Chondrocyte (in vitro differentiated cells): ENCODE measurements around the gene MDC1. TPM values are rescaled to one million over a fixed set of nuclear protein-coding genes. Genes with fewer than 3 reads are reported as not detected.
"Not testable (repeated sequence)": the region's sequence is repeated elsewhere in the genome, so short reads cannot be mapped to it uniquely, and the experiment has no call there.

Source experiments
- DNase-seq: peaks from one replicate; pipeline ENCODE4 v3.0.0; 2021; ENCODE audit warnings: mixed read lengths, low spot score
- H3K27ac Mint-ChIP-seq: one replicate; pipeline ENCODE4 v1.8.0; 2021; ENCODE audit warnings: mild to moderate bottlenecking, moderate library complexity, mixed read lengths; ENCODE audit not compliant: unreplicated experiment
- H3K27me3 Mint-ChIP-seq: 2 replicates; pipeline ENCODE4 v1.8.0; 2021; ENCODE audit warnings: low read depth, mixed read lengths
- H3K36me3 Mint-ChIP-seq: 2 replicates; pipeline ENCODE4 v1.8.0; 2021; ENCODE audit warnings: low read depth, mixed read lengths
- H3K4me1 Mint-ChIP-seq: 2 replicates; pipeline ENCODE4 v1.8.0; 2021; ENCODE audit warnings: low read depth, mild to moderate bottlenecking, mixed read lengths
- H3K4me3 Mint-ChIP-seq: one replicate; pipeline ENCODE4 v1.8.0; 2021; ENCODE audit warnings: mild to moderate bottlenecking, moderate library complexity, mixed read lengths; ENCODE audit not compliant: unreplicated experiment
- H3K9me3 Mint-ChIP-seq: 2 replicates; pipeline ENCODE4 v1.8.0; 2021; ENCODE audit warnings: low read depth, mixed read lengths
- total RNA-seq: library from RNA; stranded (reverse); gene quantifications from 3 replicates; pipeline ENCODE4 v1.2.1, GENCODE V29; 2021
- TF ChIP-seq, protein P1 (sequence below): fragments of 200-600 bp; sonication (generic); IDR thresholded peaks from 2 replicates; pipeline ENCODE4 v1.5.0; 2021; ENCODE audit warnings: antibody characterized with exemption, mild to moderate bottlenecking, moderate library complexity

The MDC1 gene
- total RNA-seq, 1 donor from 2014 or later = 33.5 TPM

- Mint-ChIP-seq H3K4me1 (no peaks in the 10 kb centered on the region), H3K9me3 (no peaks in the 10 kb centered on the region), H3K36me3 (peaks cover 42% of the 10 kb centered on the region), H3K27ac (no peak overlapping the region), H3K4me3 (no peak overlapping the region), H3K27me3 (no peaks in the 10 kb centered on the region)
- TF ChIP-seq, protein P1, sequence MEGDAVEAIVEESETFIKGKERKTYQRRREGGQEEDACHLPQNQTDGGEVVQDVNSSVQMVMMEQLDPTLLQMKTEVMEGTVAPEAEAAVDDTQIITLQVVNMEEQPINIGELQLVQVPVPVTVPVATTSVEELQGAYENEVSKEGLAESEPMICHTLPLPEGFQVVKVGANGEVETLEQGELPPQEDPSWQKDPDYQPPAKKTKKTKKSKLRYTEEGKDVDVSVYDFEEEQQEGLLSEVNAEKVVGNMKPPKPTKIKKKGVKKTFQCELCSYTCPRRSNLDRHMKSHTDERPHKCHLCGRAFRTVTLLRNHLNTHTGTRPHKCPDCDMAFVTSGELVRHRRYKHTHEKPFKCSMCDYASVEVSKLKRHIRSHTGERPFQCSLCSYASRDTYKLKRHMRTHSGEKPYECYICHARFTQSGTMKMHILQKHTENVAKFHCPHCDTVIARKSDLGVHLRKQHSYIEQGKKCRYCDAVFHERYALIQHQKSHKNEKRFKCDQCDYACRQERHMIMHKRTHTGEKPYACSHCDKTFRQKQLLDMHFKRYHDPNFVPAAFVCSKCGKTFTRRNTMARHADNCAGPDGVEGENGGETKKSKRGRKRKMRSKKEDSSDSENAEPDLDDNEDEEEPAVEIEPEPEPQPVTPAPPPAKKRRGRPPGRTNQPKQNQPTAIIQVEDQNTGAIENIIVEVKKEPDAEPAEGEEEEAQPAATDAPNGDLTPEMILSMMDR = no peak
- DNase-seq = no peak
Observed at GRCh38 chr6:30664994-30665767, 51.9 kb downstream of the MDC1 start.

GRCh38 chr6:30657922-30658321 is 59.2 kb downstream of the MDC1 start:
- not testable (repeated sequence) for H3K9me3 Mint-ChIP-seq, DNase-seq, H3K4me1 Mint-ChIP-seq, H3K27me3 Mint-ChIP-seq, H3K4me3 Mint-ChIP-seq, H3K27ac Mint-ChIP-seq
- H3K36me3 Mint-ChIP-seq = peaks cover 50% of the 10 kb centered on the region

GRCh38 chr6:30657454-30657853 is 59.6 kb downstream of the MDC1 start:
- TF ChIP-seq, protein P1 = no peak
- Mint-ChIP-seq H3K27me3 (no peaks in the 10 kb centered on the region), H3K4me1 (no peaks in the 10 kb centered on the region), H3K4me3 (no peak overlapping the region), H3K27ac (peak overlapping the region; percentile 78), H3K9me3 (no peaks in the 10 kb centered on the region), H3K36me3 (peaks cover 46% of the 10 kb centered on the region)
- no peak for DNase-seq

DNA sequence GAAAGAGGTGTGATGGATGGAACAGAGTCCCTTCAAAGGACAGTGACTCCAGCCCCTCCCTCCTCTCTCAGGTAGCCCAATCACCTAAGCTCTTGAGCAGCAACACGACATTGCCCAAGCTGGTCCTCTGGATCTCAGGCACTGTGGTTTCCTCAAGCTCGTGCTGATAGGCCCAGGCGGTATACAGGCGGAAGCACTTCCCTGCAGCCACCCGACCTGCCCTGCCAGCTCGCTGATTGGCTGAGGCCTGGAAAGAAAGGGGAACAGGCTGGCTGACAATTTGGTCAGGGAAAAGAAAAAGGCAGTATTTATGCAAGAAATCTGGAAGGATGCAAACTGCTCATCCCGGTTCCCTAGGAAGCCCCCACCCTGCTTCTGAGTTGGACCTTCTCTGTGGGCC is 60.6 kb downstream of the MDC1 start:
- Mint-ChIP-seq H3K4me3 (no peak overlapping the region), H3K9me3 (no peaks in the 10 kb centered on the region), H3K27ac (no peak overlapping the region), H3K4me1 (no peaks in the 10 kb centered on the region), H3K36me3 (peaks cover 42% of the 10 kb centered on the region), H3K27me3 (no peaks in the 10 kb centered on the region)
- no peak for DNase-seq
- TF ChIP-seq, protein P1 = no peak

DNA sequence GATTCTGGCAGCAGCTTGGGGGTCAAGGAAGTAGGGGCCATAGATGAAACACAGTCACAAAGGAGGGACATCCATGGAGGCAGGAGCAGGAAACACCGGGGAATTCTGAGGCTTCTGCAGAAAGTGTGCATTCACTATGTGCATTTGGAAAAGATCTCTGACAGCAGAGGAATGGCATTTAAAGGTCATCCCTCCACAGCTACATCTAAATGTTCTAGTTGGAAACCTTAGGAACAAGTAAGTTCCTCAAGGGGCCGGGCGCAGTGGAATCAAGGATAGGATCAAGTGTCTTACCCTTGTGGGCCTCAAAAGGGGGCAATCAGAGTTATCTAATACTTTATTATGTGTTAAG is 61.4 kb downstream of the MDC1 start:
- Mint-ChIP-seq H3K36me3 (peaks cover 41% of the 10 kb centered on the region), H3K27me3 (no peaks in the 10 kb centered on the region), H3K4me1 (no peaks in the 10 kb centered on the region), H3K27ac (no peak overlapping the region), H3K4me3 (no peak overlapping the region), H3K9me3 (no peaks in the 10 kb centered on the region)
- DNase-seq = no peak
- TF ChIP-seq, protein P1 = no peak
